SK-N-DZ (cell line): ENCODE results near the gene SMPD2.
"Not testable (repeated sequence)": the region's sequence is repeated elsewhere in the genome, so short reads cannot be mapped to it uniquely, and the experiment has no call there.

Experiments used
- DNase-seq: peaks from one replicate; pipeline ENCODE4 v3.0.0-alpha.2; 2015; ENCODE audit warnings: low spot score

SMPD2 gene

DNA sequence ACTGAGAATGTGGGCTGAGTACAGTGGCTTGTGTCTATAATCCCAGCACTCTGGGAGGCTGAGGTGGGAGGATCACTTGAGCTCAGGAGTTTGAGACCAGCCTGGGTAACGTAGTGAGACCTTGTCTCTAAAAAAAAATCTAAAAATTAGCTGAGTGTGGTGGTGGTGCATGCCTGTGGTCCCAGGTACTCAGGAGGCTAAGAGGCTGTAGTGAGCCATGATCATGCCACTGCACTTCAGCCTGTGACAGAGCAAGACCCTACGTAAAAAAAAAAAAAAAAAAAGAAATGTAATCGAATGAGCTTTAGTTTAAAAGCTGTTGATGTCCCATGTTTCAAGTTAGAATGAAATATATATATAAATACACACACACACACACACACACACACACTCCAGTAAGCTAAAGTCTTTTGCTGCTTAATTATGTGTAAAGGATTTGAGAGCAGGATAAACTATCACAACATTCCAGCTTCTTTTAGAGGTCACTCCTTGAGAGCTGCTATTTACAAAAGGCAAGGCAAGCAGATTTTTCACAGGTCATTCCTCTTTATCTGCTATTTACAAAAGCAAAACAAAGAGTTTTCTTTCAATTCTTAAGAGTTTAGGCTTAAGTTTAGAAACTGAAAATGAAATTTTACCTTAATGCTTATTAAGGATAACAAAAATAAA lies 19.8 kb downstream of the SMPD2 start:
- DNase-seq: no peak

DNA sequence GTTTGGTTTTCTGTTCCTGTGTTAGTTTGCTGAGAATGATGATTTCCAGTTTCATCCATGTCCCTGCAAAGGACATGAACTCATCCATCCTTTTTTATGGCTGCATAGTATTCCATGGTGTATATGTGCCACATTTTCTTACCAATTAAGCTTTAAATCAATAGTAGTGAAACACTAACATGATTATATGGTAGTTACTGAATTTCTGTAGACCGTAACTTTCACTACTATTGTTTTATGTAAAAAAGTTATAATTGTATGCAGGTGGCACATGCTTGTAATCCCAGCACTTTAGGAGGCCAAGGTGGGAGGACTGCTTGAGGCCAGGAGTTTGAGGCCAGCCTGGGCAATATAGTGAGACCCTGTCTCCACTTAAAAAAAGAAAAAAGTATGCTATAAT lies 20.7 kb downstream of the SMPD2 start:
- not testable (repeated sequence) for DNase-seq

DNA sequence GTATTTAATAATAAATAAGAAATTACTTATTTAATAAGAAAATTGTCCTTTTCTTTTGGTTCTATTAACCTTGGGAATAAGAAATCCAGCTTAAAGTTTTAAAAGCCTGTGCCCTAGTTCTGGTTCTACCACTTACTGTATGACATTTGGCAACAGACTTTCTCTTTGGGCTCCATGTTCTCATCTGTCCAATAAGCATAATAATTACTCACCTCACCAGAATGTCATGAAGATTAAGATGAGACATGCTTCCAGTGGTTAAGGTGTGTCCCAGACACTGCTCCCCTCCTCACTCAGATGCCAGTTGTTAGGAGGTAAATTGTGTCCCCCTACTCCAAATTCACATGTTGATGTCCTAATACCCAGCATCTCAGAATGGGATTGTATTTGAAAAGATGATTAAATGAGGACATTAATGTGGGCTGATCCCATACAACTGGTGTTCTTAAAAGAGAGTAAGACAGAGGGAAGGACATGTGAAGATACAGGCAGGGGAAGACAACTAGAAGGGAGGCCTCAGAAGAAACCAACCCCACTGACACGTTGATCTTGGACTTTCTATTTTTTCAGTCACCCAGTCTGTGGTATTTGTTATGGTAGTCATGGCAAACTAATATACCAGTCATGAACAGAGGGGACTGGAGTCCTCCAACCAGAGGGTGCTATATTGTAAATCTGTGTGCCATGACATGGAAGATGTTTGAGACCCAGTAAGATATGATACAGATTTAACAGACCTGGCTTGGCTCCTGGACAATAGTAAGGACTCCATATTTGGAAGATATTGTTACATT lies 21.4 kb downstream of the SMPD2 start:
- DNase-seq: no peak

DNA sequence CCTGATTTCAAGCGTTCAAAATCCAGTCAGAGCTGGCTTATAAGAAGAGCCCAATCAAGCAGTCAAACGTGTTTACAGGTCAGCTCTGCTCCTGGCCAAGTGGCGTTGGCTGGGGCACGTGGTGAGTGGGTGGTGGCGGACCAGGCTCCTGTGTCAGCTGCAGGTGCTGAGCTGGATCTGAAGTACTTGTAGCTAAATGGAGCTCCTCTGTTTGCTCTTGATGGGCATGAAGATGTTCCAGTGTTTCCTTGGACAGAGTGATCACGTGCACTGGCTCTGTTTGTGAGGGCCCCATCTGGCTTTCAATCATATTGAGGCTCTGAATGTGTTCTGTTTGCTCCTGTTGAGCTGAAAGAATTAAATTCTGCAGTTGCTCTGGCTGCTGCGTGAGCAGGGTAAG lies 25.2 kb downstream of the SMPD2 start:
- DNase-seq: no peak

DNA sequence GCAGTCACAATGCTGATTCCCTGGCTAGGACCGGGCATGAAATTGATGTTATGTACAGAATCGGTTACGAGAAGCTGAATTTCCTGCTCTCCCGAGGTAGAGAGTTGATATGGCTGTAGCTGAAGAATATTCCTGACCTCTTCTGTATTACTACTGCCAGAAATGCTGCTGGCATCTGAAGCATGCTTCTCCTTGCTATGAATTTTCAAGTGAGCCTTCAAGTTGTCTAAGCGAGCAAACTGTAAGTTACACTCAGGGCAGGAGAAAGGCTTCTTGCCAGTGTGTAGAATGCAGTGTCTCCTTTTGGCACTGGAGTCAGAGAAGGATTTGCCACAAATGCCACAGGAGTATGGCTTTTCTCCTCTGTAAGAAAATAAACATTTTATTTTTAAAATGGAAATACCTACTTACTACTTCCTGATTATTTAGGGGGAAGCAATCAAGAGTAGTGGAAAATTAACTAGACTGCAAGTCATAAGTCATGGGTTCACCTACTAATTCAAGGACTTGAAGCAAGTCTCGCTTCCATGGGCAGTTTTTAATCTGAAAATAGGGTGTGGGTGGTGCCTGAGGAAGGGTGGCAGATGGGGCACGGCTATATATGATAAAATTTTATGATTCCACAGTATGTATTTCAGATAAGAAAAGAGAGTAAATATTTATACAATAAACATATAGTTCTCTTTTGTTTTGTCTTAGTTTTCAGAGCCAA lies 25.8 kb downstream of the SMPD2 start:
- no peak for DNase-seq

DNA sequence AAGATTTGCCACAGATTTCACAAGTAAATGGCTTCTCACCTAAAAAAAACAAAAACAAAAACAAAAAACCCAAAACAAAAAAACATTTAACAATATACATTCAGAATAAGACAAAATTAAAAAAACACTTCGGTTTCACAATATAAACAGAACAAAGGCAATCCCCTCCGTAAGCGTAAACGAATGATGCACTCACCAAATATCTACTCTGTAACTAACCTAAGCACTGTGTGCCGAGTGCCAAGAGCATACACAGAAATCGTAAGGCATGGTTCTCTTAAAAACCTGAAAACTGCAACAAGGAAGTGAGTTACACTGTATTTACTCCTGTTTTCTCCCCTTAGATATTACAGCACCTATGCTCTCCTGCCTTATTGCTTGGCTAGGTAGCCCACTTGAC lies 27.2 kb downstream of the SMPD2 start:
- no peak for DNase-seq

DNA sequence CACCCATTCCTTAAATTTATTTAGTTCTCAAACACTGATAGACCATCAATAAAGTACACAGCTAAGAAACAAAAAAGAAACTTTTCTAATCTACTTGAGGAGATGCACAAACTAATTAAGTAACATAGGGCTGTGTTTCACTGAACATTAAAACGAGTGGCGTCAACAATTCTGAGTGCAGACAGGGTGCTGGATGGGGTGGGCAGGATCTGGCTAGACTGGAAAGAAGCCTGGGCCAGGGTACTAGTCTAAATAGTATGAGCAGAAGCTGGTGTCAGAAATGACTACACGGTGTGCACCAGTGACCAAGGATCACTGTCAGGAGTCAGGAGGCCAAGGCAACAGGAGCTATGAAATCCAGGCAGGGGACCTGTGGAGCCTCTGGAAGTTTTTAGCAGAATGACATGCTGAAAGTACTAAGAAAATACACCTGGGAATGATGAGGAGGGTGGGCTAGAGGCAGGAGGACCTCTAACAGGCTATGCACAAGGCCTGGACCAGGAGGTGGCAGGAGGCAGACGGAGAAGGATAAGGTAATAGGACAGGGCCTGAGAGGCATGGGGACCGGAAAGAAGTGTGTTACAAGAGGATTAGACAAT lies 29.2 kb downstream of the SMPD2 start:
- DNase-seq: no peak

DNA sequence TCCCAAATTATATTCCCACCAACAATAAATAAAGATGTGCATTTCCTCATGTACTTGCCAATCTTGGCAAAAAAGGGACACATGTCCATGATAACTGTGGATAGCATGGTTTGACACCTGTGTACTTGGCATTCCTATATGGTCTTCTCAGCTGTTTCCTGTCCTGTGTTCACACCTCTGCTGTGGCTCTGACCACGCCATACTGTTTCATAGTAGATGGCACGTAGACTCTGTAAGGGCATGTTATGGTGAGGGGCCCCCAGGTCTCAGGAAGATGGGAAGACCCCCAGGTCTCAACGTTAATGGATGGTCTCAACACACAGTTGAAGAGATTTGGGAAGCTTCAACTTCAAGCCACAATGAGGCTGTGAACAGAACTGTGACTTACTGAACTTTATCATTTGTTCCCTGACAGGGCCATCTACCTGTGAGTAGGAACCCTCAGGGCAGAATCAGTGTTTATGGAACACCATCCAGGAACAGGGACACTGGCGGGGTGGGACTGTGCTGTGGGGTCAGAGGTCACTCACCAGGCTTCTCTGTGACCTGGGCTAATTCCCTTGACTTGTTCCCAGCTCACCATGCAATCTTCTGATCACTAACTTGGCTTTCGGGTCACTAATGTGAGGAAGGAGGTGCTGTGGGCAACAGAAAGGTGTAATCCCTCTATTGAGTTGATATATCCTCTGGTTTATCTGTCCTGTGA lies 30.7 kb downstream of the SMPD2 start:
- DNase-seq: no peak

DNA sequence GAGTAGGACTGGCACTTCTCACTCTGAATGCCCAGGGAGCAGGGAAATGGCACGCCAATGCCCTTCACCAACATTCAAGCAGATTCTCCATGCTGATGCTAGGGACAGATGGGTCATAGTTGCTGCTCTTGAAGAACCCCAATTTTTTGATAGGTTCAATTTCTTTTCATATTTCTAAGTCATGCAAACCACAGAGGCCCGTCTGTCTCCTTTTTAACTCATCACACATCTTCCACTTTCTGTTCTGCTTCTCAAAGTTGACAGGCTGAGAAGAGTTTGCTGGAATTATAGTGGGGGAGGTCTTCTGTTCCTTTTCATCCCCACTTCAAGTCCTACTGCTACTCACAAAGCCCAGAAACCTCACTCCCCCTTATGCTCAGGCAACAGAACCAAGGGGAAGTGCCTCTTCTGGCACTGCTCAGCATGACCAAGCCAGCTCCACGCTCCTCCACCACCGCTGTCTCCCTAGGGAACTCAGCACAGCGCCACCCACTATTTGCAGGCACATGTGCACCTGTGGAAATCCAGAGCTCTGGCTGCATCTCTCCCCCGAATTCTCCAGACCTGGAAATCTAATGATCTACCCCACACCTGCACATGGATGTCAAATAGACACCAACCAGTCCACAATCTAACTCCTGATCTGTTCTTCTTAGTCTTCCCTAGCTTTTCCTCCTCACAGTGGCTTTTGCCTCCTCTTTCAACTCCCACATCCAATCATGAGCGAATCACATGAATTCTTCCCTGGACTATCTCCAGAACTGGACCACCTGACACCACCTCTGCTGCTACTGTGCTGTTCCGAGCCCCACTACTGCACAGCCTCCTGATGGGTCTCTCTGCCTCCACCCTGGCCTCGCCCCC lies 31.8 kb downstream of the SMPD2 start:
- no peak for DNase-seq

DNA sequence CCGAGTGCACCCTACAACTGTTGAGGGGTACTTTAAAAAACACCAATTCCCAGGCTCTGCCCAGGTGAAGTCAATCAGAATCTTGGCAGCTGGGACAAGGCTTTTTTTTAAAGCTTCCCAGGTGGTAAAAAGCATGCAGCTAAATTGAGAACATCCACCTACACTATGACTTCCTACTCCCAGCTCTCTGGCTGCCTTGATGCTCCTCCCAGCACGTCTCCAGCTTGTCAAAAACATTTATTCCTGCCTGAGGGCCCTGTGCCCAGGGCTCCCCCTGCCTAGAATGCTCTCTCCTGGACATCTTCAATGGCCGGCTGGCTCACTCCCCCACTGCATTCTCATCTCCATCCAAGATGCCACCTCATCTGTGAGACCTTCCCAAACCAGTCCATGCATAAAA lies 32.6 kb downstream of the SMPD2 start:
- no peak for DNase-seq

DNA sequence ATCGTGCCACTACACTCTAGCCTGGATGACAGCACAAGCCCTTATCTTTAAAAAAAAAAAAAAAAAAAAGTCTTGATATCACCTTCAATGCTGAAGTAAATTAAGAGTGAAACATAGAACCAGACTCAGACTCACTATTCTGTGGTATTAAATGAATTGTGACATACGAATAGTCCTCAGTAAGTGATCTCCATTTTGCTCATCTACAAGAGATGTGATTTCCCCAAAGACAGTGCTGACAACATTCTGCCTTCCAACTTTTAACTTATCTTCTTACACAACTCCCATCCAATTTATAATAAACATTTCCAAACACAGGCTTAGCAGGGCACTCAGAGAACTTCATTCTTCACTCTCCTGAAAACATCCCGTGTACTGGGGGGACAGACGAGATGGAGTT lies 34.5 kb downstream of the SMPD2 start:
- DNase-seq: no peak

DNA sequence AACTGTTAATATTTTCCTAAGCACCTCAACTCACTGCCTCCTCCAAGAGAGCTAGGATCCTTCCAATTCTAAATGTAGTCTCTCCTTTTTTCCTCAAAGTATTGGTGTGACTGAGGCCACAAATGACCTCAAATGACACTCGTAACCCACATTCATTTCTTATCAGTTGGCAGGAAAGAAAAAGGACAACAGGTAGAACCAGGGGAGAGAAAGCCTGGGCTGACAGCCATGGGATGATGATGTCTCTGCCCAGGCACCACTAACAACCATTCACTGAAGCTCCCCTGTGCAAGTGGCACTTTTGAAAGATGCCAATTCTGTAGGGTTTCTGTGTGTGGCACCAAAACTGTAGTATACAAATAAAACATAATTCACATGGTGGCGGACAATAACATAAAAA lies 35.1 kb downstream of the SMPD2 start:
- no peak for DNase-seq

DNA sequence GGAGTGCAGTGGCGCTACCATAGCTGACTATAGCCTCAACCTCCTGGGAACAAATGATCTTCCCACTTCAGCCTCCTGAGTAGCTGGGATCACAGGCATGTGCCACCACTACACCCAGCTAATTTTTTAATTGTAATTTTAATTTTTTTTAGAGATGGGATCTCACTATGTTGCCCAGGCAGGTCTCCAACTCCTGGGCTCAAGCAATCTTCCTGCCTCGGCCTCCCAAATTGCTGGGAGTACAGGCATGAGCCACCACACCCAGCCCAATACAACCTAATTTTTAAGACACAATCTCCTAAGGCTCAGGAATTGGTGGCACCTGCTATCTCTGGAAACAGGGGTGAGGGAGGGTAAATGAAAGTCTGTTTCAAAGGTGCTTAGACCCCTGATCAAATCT lies 36.7 kb downstream of the SMPD2 start:
- DNase-seq: no peak

DNA sequence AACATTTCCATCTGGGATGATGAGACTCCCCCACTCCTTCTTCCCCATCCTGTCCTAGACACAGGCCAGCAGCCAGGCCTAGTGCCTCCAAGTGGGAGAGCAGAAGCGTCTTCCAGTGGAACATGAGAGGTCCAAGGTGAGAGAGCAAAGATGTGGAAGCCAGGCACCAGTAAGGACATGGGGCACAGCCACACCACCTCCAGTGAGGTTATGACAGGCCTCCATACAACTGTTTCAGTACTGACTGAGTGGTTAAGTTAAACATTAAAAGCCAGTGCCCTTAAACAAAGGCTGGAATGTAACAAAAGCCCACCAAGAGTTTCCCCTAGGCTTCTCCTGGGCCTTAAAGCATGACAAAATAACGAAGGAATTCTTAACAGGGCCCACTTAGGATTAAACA lies 37.2 kb downstream of the SMPD2 start:
- DNase-seq: no peak

DNA sequence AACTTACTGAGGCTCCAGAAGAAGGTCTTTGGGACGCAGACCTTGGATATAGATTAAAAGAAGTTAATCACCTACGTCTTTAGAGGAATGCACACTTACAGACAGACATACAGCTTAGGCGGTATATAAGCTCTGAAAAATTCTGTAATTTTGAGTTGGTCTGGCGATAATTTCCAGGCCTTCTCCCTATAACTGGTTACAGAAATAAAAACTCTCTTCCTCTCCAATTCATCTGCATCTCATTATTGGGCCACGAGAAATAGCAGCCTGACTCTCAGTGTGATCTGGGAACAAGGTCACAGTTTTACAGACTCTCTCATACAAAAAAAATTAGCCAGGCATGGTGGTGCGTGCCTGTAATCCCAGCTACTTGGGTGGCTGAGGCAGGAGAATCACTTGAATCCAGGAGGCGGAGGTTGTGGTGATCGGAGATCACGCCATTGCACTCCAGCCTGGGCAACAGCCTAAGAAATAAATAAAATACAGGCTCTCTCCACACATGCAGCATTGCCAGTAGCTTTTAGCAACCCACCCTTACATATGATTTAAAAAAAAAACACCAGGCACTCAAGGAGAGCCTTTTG lies 37.8 kb downstream of the SMPD2 start:
- no peak for DNase-seq

DNA sequence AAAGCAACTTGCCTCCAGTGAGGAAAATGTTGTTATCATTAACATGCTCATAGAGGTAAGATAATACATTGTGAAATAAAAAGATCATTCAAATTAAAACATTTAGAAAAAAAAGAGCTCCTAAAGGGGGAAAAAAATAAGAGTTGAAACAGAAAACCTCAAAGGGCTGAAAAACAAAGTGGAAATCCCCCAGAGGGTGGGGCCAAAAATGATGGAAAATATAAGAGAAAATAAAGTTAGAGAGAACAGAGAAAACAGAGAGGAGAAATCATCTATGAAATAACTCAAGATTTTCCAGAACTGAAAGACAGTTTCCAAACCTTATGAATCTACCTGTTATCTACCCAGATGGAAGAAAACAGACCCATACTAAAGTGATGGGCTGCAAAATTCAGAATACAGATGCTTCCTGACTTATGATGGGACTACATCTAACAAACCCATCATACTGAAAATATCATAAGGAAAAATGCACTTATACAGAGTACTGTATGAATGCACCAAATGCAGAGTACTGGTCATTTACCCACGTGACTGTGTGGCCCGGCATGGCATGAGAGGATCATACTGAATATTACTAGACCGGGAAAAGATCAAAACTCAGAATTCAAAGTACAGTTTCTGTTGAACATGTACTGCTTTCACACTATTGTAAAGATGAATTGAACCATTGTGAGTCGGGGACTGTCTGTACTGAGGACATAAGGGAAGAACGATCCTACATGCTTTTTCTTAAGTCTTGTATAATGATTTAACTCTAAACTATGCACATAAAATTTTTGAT lies 38.5 kb downstream of the SMPD2 start:
- DNase-seq: no peak

DNA sequence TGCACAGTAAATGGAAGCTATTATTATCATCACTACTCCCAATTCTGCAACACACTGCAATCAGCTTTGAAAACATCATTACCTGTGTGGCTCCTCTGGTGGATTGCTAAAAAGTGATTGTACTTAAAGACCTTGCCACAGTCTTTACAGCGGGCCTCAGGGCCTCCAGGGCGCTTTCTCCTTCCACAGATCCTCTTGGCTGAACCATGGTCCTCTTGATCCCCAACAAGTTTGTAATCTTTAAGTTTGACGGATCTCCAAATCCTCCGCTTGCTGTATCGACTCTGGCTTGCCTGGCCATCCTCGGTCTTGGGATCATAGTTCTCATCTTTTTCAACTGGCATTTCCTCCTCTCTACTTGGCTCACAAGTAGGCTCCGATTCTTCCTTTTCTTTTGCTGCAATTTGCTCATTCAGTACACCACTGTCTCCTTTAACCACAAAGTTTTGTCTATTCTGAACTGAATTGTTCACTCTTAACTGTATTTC lies 40.5 kb downstream of the SMPD2 start:
- DNase-seq: no peak

DNA sequence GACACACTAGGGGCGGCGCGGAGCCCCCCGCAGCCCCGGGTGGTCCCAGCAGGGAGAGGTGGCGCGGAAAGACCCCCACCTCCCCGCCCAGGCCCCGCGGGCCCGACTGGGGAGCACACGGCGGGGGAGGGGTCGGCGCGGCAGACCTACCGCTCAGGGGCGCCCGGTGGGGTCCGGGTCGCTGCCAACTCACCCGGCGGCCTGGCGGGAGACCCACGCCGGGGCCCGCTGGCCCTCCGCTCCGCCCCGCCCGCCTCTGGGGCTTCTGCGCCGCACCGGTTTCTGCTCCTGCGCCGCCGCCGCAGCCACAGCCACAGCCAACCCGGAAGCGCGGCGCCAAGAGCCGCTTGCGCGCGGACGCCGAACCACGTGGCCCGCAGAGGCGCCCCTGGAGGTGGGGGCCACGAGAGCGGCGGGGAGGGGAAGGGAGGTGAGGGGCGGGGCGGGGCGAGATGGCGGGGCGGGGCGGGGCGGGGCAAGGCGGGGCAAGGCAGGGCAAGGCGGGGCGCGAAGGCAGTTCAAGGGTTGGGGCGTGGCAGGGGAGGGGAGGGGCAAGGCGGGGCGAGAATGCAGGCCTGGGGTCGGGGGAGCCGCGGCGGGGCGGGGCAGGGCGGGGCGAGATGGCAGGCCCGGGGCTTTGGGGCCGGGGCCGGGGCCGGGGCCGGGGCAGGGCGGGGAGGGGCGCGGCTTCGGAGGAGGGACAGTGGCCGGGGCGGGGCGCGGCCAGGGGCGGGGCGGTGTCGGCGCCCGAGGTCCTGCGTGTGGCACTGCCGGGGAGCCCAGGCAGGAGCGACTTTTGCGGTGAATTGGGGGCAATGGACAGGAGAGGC lies 42.6 kb downstream of the SMPD2 start, which contains the start of gene ZBTB24:
TSS of gene ZBTB24 (minus strand) at position 315 of the 830 bp plus-strand sequence. CDS start 1,193 bp downstream, outside the sequence.
- DNase-seq: peak; percentile 87
